GM06990 (cell line): Measurements from ENCODE around the gene ARL8B.

ENCODE experiments used
- DNase-seq: peaks from one replicate; pipeline ENCODE4 v3.0.0-alpha.2; 2011; ENCODE audit not compliant: insufficient read length; ENCODE audit errors: extremely low read depth
- H3K27me3 ChIP-seq: replicated peaks from 2 replicates; pipeline ENCODE4 v1.6.0; 2011; ENCODE audit warnings: low read length; ENCODE audit not compliant: control insufficient read depth, insufficient read depth
- H3K36me3 ChIP-seq: 2 replicates; pipeline ENCODE4 v1.5.1; 2011; ENCODE audit warnings: low read length; ENCODE audit not compliant: control insufficient read depth, insufficient read depth
- H3K4me3 ChIP-seq: replicated peaks from 2 replicates; pipeline ENCODE4 v1.5.1; 2011; ENCODE audit warnings: low read depth, mild to moderate bottlenecking, control low read depth, low read length
- CTCF ChIP-seq: IDR thresholded peaks from 2 replicates; pipeline ENCODE4 v1.5.1; 2011; ENCODE audit warnings: low read length, control low read depth, mild to moderate bottlenecking, inconsistent platforms; ENCODE audit not compliant: insufficient read depth, poor library complexity, severe bottlenecking

ARL8B gene

DNA sequence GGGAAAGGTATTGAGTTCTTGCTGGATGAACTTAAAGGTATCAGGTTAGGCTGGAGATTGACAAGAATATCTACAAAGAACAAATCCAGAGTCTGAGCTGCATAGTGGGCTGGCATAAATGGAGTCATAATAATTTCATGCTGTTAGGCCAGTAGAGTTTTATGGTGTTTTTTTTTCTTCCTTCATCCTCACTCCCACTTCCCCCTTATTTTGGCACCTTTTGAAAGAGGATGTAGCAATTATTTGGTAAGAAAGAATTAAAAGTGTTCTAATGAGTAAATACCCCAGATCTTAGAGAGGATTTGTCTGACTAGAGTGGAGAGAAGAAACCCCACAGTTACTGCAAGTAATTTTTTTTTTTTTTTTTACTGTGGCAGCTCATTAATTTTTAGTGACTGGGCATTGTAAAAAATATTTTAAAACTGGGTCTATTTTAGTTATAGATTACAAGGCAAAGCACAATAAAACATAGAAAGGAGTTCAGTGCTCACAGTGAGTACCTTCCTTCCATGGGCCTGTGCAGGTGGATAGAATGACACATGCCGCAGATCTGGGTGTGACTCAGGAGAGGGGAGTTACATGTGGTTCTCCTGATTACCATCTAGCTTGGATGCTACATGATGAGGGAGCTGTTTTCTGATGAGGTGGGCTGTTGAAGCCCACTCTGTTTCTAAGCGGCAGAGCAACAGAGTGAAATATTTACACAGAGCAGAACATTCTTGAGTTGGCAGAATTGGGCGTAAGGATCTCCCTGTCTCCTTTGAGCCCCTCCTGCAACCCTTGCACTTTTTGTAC lies 70.7 kb downstream of the ARL8B start:
- H3K36me3 ChIP-seq = peaks cover 5% of the 10 kb centered on the region
- H3K4me3 ChIP-seq = no peak overlapping the region; the same call in 1 of the 2 replicates

DNA sequence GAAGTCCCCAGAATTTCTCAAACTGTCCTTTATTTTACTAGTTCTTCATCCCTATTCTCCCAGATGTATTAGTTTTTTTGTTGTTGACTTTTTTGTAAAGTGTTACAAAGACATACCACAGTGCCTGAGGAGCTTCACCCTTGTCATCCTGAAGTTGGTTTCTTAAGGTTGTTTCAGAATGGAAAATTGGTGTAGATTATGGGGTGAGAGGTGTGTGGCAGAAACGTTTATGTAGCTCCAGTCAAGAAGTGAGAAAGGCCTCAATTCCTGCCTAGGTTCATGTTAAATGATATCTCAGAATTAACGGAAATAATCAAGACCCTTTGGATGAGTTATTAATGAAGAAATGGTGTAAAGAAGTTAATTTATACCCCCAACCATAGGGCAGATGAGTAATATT lies 72.2 kb downstream of the ARL8B start:
- TF ChIP-seq CTCF = no peak
- Histone ChIP-seq H3K27me3 (no peaks in the 10 kb centered on the region), H3K36me3 (peaks cover 5% of the 10 kb centered on the region), H3K4me3 (peak overlapping the region; percentile 11; the same call in 1 of the 2 replicates)
- no peak for DNase-seq

More for the DNA sequence above, 70.7 kb downstream of the ARL8B start:
- no peak for DNase-seq
- TF ChIP-seq CTCF = no peak
- no peaks in the 10 kb centered on the region for H3K27me3 ChIP-seq

DNA sequence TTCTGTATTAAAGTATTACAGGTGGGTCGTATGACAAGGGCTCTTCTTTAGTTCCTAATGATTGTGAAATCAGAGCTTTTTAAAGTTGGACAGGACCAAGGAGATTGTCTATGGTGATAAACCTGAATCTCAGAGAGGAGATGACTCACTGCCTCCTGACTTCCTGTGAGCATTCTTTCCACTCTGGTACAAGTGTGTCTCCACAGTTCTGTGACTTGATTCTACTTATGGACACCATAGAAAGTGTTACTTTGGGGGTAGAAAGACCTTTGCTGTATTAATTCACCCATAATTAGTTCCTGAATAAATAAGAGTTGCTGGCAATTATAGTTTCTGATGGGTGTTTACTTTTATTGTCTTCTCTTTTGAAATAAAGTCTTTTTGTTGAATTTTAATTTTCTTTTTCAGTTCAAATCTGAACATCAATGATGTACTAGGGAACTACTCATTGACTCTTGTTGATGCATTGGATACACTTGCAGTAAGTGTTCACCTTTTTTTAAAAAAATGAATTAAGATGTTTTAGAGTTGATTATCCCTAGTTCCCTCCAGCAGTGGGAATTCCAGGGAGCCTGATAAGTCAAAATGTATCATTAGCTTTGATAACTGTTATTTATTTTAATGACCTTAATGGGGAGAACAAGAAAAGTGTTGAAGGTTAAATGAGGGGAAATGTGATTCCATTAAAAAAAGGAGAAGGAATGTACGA lies 72.9 kb downstream of the ARL8B start:
- H3K36me3 ChIP-seq = peaks cover 5% of the 10 kb centered on the region
- DNase-seq = peak; percentile 60
- no peak overlapping the region for H3K4me3 ChIP-seq
- TF ChIP-seq CTCF = no peak
- no peaks in the 10 kb centered on the region for H3K27me3 ChIP-seq

GRCh38 chr3:5195605-5196004 lies 73.5 kb downstream of the ARL8B start:
- no peak overlapping the region for H3K4me3 ChIP-seq
- DNase-seq = no peak
- TF ChIP-seq CTCF = no peak
- peaks cover 5% of the 10 kb centered on the region for H3K36me3 ChIP-seq
- H3K27me3 ChIP-seq = no peaks in the 10 kb centered on the region

GRCh38 chr3:5197022-5197421 lies 74.9 kb downstream of the ARL8B start:
- DNase-seq = no peak
- H3K36me3 ChIP-seq = peaks cover 8% of the 10 kb centered on the region
- no peak for TF ChIP-seq CTCF
- no peak overlapping the region for H3K4me3 ChIP-seq
- H3K27me3 ChIP-seq = no peaks in the 10 kb centered on the region
